SU-DHL-6 (cell line): ENCODE measurements around the gene TIPRL.

ENCODE experiments used
- H2AFZ ChIP-seq: fragments of 200-600 bp; sonication (generic); 2 replicates; pipeline ENCODE4 v1.6.1; 2014; ENCODE audit warnings: low read depth, mild to moderate bottlenecking, moderate library complexity, mixed read lengths, antibody characterized with exemption, low read length; ENCODE audit not compliant: severe bottlenecking
- H3F3A ChIP-seq: fragments of 200-600 bp; shearing (Covaris generic); 2 replicates; pipeline ENCODE4 v1.6.0; 2016; ENCODE audit warnings: antibody characterized with exemption, mild to moderate bottlenecking; ENCODE audit not compliant: insufficient read depth
- H3K27ac ChIP-seq: fragments of 200-600 bp; sonication (generic); 2 replicates; pipeline ENCODE4 v1.5.1; 2016; ENCODE audit warnings: low read depth, mild to moderate bottlenecking, low read length, moderate library complexity, mixed read lengths
- H3K27me3 ChIP-seq: fragments of 200-600 bp; sonication (generic), shearing (Covaris generic); 2 replicates; pipeline ENCODE4 v1.6.0; 2014; ENCODE audit warnings: mild to moderate bottlenecking, low read length
- H3K36me3 ChIP-seq: fragments of 200-600 bp; sonication (generic); 2 replicates; pipeline ENCODE4 v1.6.1; 2014; ENCODE audit warnings: mild to moderate bottlenecking, low read length, mixed read lengths
- H3K4me2 ChIP-seq: fragments of 300-600, 200-600 bp; shearing (Covaris generic), sonication (generic); 2 replicates; pipeline ENCODE4 v1.6.0; 2014; ENCODE audit warnings: low read length, low read depth, mild to moderate bottlenecking; ENCODE audit not compliant: poor library complexity, severe bottlenecking
- H3K4me3 ChIP-seq: fragments of 200-600 bp; sonication (generic); 2 replicates; pipeline ENCODE4 v1.5.1; 2014; ENCODE audit warnings: antibody characterized with exemption, low read length, mild to moderate bottlenecking, mixed read lengths; ENCODE audit not compliant: insufficient read depth, poor library complexity, severe bottlenecking
- H3K79me2 ChIP-seq: fragments of 200-600 bp; sonication (generic); 2 replicates; pipeline ENCODE4 v1.6.1; 2014; ENCODE audit warnings: mild to moderate bottlenecking, low read length, moderate library complexity; ENCODE audit not compliant: insufficient read depth
- H3K9ac ChIP-seq: fragments of 200-600 bp; sonication (generic); 2 replicates; pipeline ENCODE4 v1.7.0; 2014; ENCODE audit warnings: mild to moderate bottlenecking, low read length
- H3K9me2 ChIP-seq: fragments of 200-600 bp; sonication (generic); replicated peaks from 2 replicates; pipeline ENCODE4 v1.6.1; 2014; ENCODE audit warnings: low read length; ENCODE audit not compliant: insufficient read depth
- H3K9me3 ChIP-seq: fragments of 200-600 bp; sonication (generic); 2 replicates; pipeline ENCODE4 v1.6.1; 2014; ENCODE audit warnings: low read length, mixed read lengths; ENCODE audit not compliant: insufficient read depth
- H4K20me1 ChIP-seq: fragments of 200-600 bp; sonication (generic); 2 replicates; pipeline ENCODE4 v1.6.1; 2014; ENCODE audit warnings: low read depth, mild to moderate bottlenecking, antibody characterized with exemption, low read length, moderate library complexity, mixed read lengths
- CTCF ChIP-seq: fragments of 200-600 bp; sonication (generic); IDR thresholded peaks from one replicate; pipeline ENCODE4 v1.5.1; 2017; ENCODE audit warnings: antibody characterized with exemption, mild to moderate bottlenecking, low read length, moderate library complexity; ENCODE audit not compliant: insufficient read depth, poor library complexity, severe bottlenecking
- EZH2phosphoT487 ChIP-seq: fragments of 200-600 bp; sonication (generic), shearing (Covaris generic); conservative IDR thresholded peaks from 2 replicates; pipeline ENCODE4 v1.6.1; 2018; ENCODE audit warnings: mild to moderate bottlenecking, antibody characterized with exemption, low read length, moderate library complexity, mixed read lengths

Gene TIPRL

DNA sequence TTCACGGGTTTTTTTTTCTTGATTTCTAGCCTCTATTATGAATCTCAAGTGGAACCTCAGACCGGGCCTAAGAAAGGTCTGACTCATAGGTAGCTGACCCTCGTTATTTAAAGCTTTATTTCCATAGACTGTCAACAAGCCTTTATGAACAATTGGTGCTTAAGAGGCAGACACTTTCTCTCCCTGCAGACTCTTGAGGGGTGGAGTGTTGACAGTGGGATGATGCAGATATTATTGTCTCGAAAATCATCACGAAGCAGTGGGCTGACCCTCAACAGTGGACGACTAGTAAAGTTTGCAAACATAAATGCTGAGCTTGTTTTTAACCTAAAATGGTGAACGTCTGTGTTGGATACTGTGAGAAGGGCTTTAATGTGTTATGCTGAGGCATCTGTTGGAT, 48.9 kb downstream of the TIPRL start:
- Histone ChIP-seq H3F3A (no peaks in the 10 kb centered on the region), H3K4me2 (peak overlapping the region; percentile 77), H3K9me2 (no peaks in the 10 kb centered on the region), H2AFZ (no peak overlapping the region), H3K27ac (peak overlapping the region; percentile 23; the same call in 1 of the 2 replicates), H3K4me3 (peak overlapping the region; percentile 92), H3K9me3 (no peaks in the 10 kb centered on the region), H3K9ac (peak overlapping the region; percentile 91), H3K27me3 (no peaks in the 10 kb centered on the region), H4K20me1 (no peaks in the 10 kb centered on the region), H3K36me3 (no peaks in the 10 kb centered on the region), H3K79me2 (peaks cover 54% of the 10 kb centered on the region)
- TF ChIP-seq CTCF (no peak), EZH2phosphoT487 (no peak)

GRCh38 chr1:168229893-168230292, 51.1 kb downstream of the TIPRL start:
- Histone ChIP-seq H3K36me3 (no peaks in the 10 kb centered on the region; the same call in 1 of the 2 replicates), H3K9ac (no peak overlapping the region), H3K4me2 (no peak overlapping the region)

GRCh38 chr1:168230709-168231108, 51.9 kb downstream of the TIPRL start:
- Histone ChIP-seq H3K4me2 (no peak overlapping the region), H3K9ac (no peak overlapping the region), H3K4me3 (no peak overlapping the region), H3K36me3 (peaks cover 2% of the 10 kb centered on the region; the same call in 1 of the 2 replicates), H3K9me2 (no peaks in the 10 kb centered on the region), H2AFZ (no peak overlapping the region), H4K20me1 (no peaks in the 10 kb centered on the region), H3K27ac (no peak overlapping the region), H3K79me2 (peaks cover 54% of the 10 kb centered on the region), H3K27me3 (no peaks in the 10 kb centered on the region), H3K9me3 (no peaks in the 10 kb centered on the region), H3F3A (no peaks in the 10 kb centered on the region)
- TF ChIP-seq CTCF (no peak), EZH2phosphoT487 (no peak)

More at GRCh38 chr1:168229893-168230292, 51.1 kb downstream of the TIPRL start:
- Histone ChIP-seq H3K9me3 (no peaks in the 10 kb centered on the region), H2AFZ (no peak overlapping the region), H3K4me3 (no peak overlapping the region), H3K79me2 (peaks cover 54% of the 10 kb centered on the region), H3K27me3 (no peaks in the 10 kb centered on the region), H3K9me2 (no peaks in the 10 kb centered on the region), H3K27ac (no peak overlapping the region), H4K20me1 (no peaks in the 10 kb centered on the region), H3F3A (no peaks in the 10 kb centered on the region)
- TF ChIP-seq CTCF (no peak), EZH2phosphoT487 (no peak)
